ENCODE measurements around the gene TEAD1. TPM values are rescaled to one million over a fixed set of nuclear protein-coding genes. Genes with fewer than 3 reads are reported as not detected.

Gene TEAD1
- total and polyA plus RNA-seq, 4 donors, result 9.1 to 38.4 (median 10.7) TPM

- H3K36me3 ChIP-seq (ENCODE audit: control insufficient read depth in 4 of 4, insufficient read depth in 3 of 4, low read depth in 1 of 4, low read length in 3 of 4), result no peaks in the 10 kb centered on the region
- H3K27me3 ChIP-seq (ENCODE audit: control insufficient read depth in 4 of 4, insufficient read depth in 4 of 4, low read length in 3 of 4), result no peaks in the 10 kb centered on the region
- no peak for TF ChIP-seq GABPA (IDR thresholded peaks at IDR 0.05 in 1 of 2, conservative IDR thresholded peaks at IDR 0.05 in 1 of 2)
- TF ChIP-seq FOXA2 (IDR thresholded peaks at IDR 0.05), result no peak
- TF ChIP-seq RAD21 (IDR thresholded peaks at IDR 0.05), result no peak
- TF ChIP-seq, protein P1, sequence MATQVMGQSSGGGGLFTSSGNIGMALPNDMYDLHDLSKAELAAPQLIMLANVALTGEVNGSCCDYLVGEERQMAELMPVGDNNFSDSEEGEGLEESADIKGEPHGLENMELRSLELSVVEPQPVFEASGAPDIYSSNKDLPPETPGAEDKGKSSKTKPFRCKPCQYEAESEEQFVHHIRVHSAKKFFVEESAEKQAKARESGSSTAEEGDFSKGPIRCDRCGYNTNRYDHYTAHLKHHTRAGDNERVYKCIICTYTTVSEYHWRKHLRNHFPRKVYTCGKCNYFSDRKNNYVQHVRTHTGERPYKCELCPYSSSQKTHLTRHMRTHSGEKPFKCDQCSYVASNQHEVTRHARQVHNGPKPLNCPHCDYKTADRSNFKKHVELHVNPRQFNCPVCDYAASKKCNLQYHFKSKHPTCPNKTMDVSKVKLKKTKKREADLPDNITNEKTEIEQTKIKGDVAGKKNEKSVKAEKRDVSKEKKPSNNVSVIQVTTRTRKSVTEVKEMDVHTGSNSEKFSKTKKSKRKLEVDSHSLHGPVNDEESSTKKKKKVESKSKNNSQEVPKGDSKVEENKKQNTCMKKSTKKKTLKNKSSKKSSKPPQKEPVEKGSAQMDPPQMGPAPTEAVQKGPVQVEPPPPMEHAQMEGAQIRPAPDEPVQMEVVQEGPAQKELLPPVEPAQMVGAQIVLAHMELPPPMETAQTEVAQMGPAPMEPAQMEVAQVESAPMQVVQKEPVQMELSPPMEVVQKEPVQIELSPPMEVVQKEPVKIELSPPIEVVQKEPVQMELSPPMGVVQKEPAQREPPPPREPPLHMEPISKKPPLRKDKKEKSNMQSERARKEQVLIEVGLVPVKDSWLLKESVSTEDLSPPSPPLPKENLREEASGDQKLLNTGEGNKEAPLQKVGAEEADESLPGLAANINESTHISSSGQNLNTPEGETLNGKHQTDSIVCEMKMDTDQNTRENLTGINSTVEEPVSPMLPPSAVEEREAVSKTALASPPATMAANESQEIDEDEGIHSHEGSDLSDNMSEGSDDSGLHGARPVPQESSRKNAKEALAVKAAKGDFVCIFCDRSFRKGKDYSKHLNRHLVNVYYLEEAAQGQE (IDR thresholded peaks at IDR 0.05), result no peak
- TF ChIP-seq HNF4G (IDR thresholded peaks at IDR 0.05), result no peak
- TF ChIP-seq JUND (IDR thresholded peaks at IDR 0.05), result no peak
- TF ChIP-seq, protein P2, sequence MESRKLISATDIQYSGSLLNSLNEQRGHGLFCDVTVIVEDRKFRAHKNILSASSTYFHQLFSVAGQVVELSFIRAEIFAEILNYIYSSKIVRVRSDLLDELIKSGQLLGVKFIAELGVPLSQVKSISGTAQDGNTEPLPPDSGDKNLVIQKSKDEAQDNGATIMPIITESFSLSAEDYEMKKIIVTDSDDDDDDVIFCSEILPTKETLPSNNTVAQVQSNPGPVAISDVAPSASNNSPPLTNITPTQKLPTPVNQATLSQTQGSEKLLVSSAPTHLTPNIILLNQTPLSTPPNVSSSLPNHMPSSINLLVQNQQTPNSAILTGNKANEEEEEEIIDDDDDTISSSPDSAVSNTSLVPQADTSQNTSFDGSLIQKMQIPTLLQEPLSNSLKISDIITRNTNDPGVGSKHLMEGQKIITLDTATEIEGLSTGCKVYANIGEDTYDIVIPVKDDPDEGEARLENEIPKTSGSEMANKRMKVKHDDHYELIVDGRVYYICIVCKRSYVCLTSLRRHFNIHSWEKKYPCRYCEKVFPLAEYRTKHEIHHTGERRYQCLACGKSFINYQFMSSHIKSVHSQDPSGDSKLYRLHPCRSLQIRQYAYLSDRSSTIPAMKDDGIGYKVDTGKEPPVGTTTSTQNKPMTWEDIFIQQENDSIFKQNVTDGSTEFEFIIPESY (IDR thresholded peaks at IDR 0.05), result no peak
- no peak for TF ChIP-seq FOXA1 (IDR thresholded peaks at IDR 0.05)
- no peak for TF ChIP-seq MAX (IDR thresholded peaks at IDR 0.05)
- TF ChIP-seq EGR1 (IDR thresholded peaks at IDR 0.05; ENCODE audit: low read depth in 2 of 2), result no peak
- no peak for TF ChIP-seq RXRA (IDR thresholded peaks at IDR 0.05)
- no peak overlapping the region for H3K4me3 ChIP-seq (ENCODE audit: low read depth in 1 of 3, low read length in 3 of 3)
- no peak overlapping the region for H3K9ac ChIP-seq (ENCODE audit: low read depth in 1 of 2, low read length in 2 of 2)
- H3K4me1 ChIP-seq (ENCODE audit: control insufficient read depth in 4 of 4, insufficient read depth in 4 of 4, low read length in 3 of 4), result no peaks in the 10 kb centered on the region
- no peaks in the 10 kb centered on the region for H3K9me3 ChIP-seq (ENCODE audit: control insufficient read depth in 4 of 4, low read length in 3 of 4)
- 97% methylated on average over 4 of the region's 4 CpGs for WGBS
- no peak overlapping the region for H3K27ac ChIP-seq (ENCODE audit: low read depth in 1 of 2, low read length in 2 of 2)
- no peak for DNase-seq (ENCODE audit: low spot score)
Observed at GRCh38 chr11:12786450-12786849, 112.2 kb downstream of the TEAD1 start.

DNA sequence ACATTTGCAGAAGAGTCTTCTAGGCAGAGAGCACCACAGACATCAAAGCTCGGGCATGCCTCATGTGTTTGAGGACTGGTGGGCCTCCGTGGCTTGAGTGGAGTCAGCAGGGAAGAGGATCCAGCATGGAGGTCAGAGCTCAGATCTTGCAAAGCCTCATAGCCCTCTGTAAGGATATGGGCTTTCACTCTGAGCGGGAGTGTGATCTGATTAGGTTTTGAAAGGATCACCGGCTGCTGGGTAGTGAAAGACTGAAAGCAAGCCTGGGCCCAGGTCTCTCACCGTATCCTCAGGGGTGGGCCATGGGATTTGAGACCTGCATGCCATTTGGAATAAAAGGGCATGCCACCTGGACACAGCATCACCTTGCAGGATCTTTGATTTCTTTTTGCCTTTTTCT, 112.7 kb downstream of the TEAD1 start:
- Histone ChIP-seq H3K36me3 (ENCODE audit: control insufficient read depth in 4 of 4, insufficient read depth in 3 of 4, low read depth in 1 of 4, low read length in 3 of 4) (no peaks in the 10 kb centered on the region), H3K27me3 (ENCODE audit: control insufficient read depth in 4 of 4, insufficient read depth in 4 of 4, low read length in 3 of 4) (no peaks in the 10 kb centered on the region), H3K9me3 (ENCODE audit: control insufficient read depth in 4 of 4, low read length in 3 of 4) (no peaks in the 10 kb centered on the region), H3K27ac (ENCODE audit: low read depth in 1 of 2, low read length in 2 of 2) (no peak overlapping the region), H3K9ac (ENCODE audit: low read depth in 1 of 2, low read length in 2 of 2) (no peak overlapping the region), H3K4me1 (ENCODE audit: control insufficient read depth in 4 of 4, insufficient read depth in 4 of 4, low read length in 3 of 4) (no peaks in the 10 kb centered on the region), H3K4me3 (ENCODE audit: low read depth in 1 of 3, low read length in 3 of 3) (no peak overlapping the region)
- DNase-seq (ENCODE audit: low spot score), result no peak
- TF ChIP-seq SP1 (IDR thresholded peaks at IDR 0.05), result no peak
- 92% methylated on average over 5 of the region's 5 CpGs for WGBS

- H3K27me3 ChIP-seq (ENCODE audit: control insufficient read depth in 4 of 4, insufficient read depth in 4 of 4, low read length in 3 of 4), result no peaks in the 10 kb centered on the region
- H3K4me1 ChIP-seq (ENCODE audit: control insufficient read depth in 4 of 4, insufficient read depth in 4 of 4, low read length in 3 of 4), result peaks cover 0 to 3% (median 0%) of the 10 kb centered on the region in 4 donors
- no peaks in the 10 kb centered on the region for H3K36me3 ChIP-seq (ENCODE audit: control insufficient read depth in 4 of 4, insufficient read depth in 3 of 4, low read depth in 1 of 4, low read length in 3 of 4)
- WGBS, result 87% methylated on average over 9 of the region's 9 CpGs
- no peak overlapping the region for H3K4me3 ChIP-seq (ENCODE audit: low read depth in 1 of 3, low read length in 3 of 3)
- TF ChIP-seq SP1 (IDR thresholded peaks at IDR 0.05), result no peak
- TF ChIP-seq NR2F2 (IDR thresholded peaks at IDR 0.05), result no peak
- no peak for TF ChIP-seq FOXA1 (IDR thresholded peaks at IDR 0.05)
- TF ChIP-seq FOXA2 (IDR thresholded peaks at IDR 0.05), result no peak
- TF ChIP-seq RAD21 (IDR thresholded peaks at IDR 0.05), result no peak
- no peak for TF ChIP-seq EGR1 (IDR thresholded peaks at IDR 0.05; ENCODE audit: low read depth in 2 of 2)
- no peak for TF ChIP-seq HNF4G (IDR thresholded peaks at IDR 0.05)
- no peak for DNase-seq (ENCODE audit: low spot score)
- no peak overlapping the region for H3K9ac ChIP-seq (ENCODE audit: low read depth in 1 of 2, low read length in 2 of 2)
- no peak overlapping the region for H3K27ac ChIP-seq (ENCODE audit: low read depth in 1 of 2, low read length in 2 of 2)
- no peaks in the 10 kb centered on the region for H3K9me3 ChIP-seq (ENCODE audit: control insufficient read depth in 4 of 4, low read length in 3 of 4)
Observed at GRCh38 chr11:12787847-12788246, 113.6 kb downstream of the TEAD1 start.

All from liver (tissue), 9 donors.